Measurements from ENCODE around the gene SNAP47.

- TF ChIP-seq, protein P1, sequence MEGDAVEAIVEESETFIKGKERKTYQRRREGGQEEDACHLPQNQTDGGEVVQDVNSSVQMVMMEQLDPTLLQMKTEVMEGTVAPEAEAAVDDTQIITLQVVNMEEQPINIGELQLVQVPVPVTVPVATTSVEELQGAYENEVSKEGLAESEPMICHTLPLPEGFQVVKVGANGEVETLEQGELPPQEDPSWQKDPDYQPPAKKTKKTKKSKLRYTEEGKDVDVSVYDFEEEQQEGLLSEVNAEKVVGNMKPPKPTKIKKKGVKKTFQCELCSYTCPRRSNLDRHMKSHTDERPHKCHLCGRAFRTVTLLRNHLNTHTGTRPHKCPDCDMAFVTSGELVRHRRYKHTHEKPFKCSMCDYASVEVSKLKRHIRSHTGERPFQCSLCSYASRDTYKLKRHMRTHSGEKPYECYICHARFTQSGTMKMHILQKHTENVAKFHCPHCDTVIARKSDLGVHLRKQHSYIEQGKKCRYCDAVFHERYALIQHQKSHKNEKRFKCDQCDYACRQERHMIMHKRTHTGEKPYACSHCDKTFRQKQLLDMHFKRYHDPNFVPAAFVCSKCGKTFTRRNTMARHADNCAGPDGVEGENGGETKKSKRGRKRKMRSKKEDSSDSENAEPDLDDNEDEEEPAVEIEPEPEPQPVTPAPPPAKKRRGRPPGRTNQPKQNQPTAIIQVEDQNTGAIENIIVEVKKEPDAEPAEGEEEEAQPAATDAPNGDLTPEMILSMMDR (IDR thresholded peaks at IDR 0.05; ENCODE audit: low read length) = no peak
- TF ChIP-seq EZH2 (IDR thresholded peaks at IDR 0.05; ENCODE audit: borderline replicate concordance, low read length) = no peak
These were observed 34.1 kb downstream of the SNAP47 start for GRCh38 chr1:227769047-227769935.

All from OCI-LY1 (cell line).